HCT116 (cell line): ENCODE data around the gene SSH2. TPM values are rescaled to one million over a fixed set of nuclear protein-coding genes. Genes with fewer than 3 reads are reported as not detected.

ENCODE experiments used
- ATAC-seq: fragments of 200-7000 bp; cut with Tn5 transposase; 2 replicates; pipeline ENCODE4 v1.9.1; 2020; ENCODE audit warnings: mild to moderate bottlenecking, moderate library complexity
- BruUV-seq: library from RNA; stranded (reverse); fragments of 400-500 nt; replicated peaks from 2 replicates; lab custom pipeline; 2021; lab: Mats Ljungman, UMichigan
- CTCF ChIA-PET: fragments of 300-600 bp; sonication (Branson Sonifier 250); formaldehyde crosslinking; loops from one replicate; lab custom pipeline; 2021; ENCODE audit warnings: antibody characterized with exemption; lab: Charles Lee
- POLR2A ChIA-PET: fragments of 300-600, 350-600 bp; sonication (Branson Sonifier 250); formaldehyde crosslinking; loops from one replicate; lab custom pipeline; 2021; ENCODE audit warnings: antibody characterized with exemption; lab: Charles Lee
- RAD21 ChIA-PET, 2 experiments: fragments of 300-600 bp; sonication (Branson Sonifier 250); formaldehyde crosslinking; loops; one replicate each; lab custom pipeline; 2023; ENCODE audit warnings: low total read pairs in 2 of 2; ENCODE audit not compliant: uncharacterized antibody in 2 of 2, unreplicated experiment in 2 of 2, low non-redundant PET in 1 of 2; lab: Charles Lee
- DNase-seq: peaks from one replicate; pipeline ENCODE4 v3.0.0-alpha.2; 2010; ENCODE audit warnings: low read depth, low spot score
- H2AFZ ChIP-seq: fragments of 200-600 bp; shearing (Covaris generic), sonication (generic); 2 replicates; pipeline ENCODE4 v1.6.1; 2017; ENCODE audit warnings: low read depth, mixed run types, mixed read lengths, antibody characterized with exemption, low read length; ENCODE audit not compliant: poor library complexity, severe bottlenecking
- H3K27ac ChIP-seq: 2 replicates; pipeline ENCODE4 v1.5.1; 2012; ENCODE audit warnings: low read depth, low read length
- H3K27me3 ChIP-seq: fragments of 200-600 bp; sonication (generic); 2 replicates; pipeline ENCODE4 v1.6.1; 2016; ENCODE audit warnings: mixed run types, low read length, mixed read lengths; ENCODE audit not compliant: insufficient read depth
- H3K36me3 ChIP-seq, 2 experiments: fragments of 200-500 bp in 1 of 2; fragments of 200-600 bp in 1 of 2; sonication (Bioruptor generic) in 1 of 2; sonication (generic) in 1 of 2; 2 replicates each; pipeline versions ENCODE4 v1.5.1 to v1.6.1; 2014 to 2016; ENCODE audit warnings: low read length in 2 of 2, inconsistent platforms in 1 of 2, mixed read lengths in 1 of 2, mixed run types in 1 of 2; ENCODE audit not compliant: insufficient read depth in 2 of 2, control insufficient read depth in 1 of 2
- H3K4me1 ChIP-seq, 2 experiments: fragments of 200-600 bp in 1 of 2; sonication (generic) in 1 of 2; 2 replicates each; pipeline versions ENCODE4 v1.5.1 to v1.6.1; 2012 to 2017; ENCODE audit warnings: low read length in 2 of 2, inconsistent platforms in 1 of 2, mild to moderate bottlenecking in 1 of 2, mixed read lengths in 1 of 2, mixed run types in 1 of 2, moderate library complexity in 1 of 2; ENCODE audit not compliant: insufficient read depth in 2 of 2, control insufficient read depth in 1 of 2
- H3K4me2 ChIP-seq: fragments of 200-600 bp; sonication (generic); 2 replicates; pipeline ENCODE4 v1.6.1; 2017; ENCODE audit warnings: mixed run types, low read length, mixed read lengths
- H3K4me3 ChIP-seq, 2 experiments: fragments of 200-600 bp in 1 of 2; sonication (generic) in 1 of 2; replicated peaks in 1 of 2; 2 replicates each; pipeline ENCODE4 v1.5.1; 2011 to 2016; ENCODE audit warnings: low read length in 2 of 2, control low read depth in 1 of 2, low read depth in 1 of 2, mild to moderate bottlenecking in 1 of 2, mixed read lengths in 1 of 2, mixed run types in 1 of 2
- H3K79me2 ChIP-seq: fragments of 200-600 bp; sonication (generic); 2 replicates; pipeline ENCODE4 v1.6.1; 2017; ENCODE audit warnings: mild to moderate bottlenecking, mixed run types, low read length, moderate library complexity, mixed read lengths; ENCODE audit not compliant: insufficient read depth
- H3K9ac ChIP-seq: fragments of 200-600 bp; sonication (generic); 2 replicates; pipeline ENCODE4 v1.6.1; 2016; ENCODE audit warnings: low read length, mixed read lengths
- H3K9me2 ChIP-seq: fragments of 200-600 bp; sonication (generic), shearing (Covaris generic); 2 replicates; pipeline ENCODE4 v1.6.1; 2017; ENCODE audit warnings: mixed run types, mild to moderate bottlenecking, moderate library complexity; ENCODE audit not compliant: insufficient read depth
- H3K9me3 ChIP-seq, 2 experiments: fragments of 200-500 bp in 1 of 2; fragments of 200-600 bp in 1 of 2; sonication (Bioruptor generic) in 1 of 2; sonication (generic) in 1 of 2; 2 replicates each; pipeline ENCODE4 v1.6.1; 2014 to 2017; ENCODE audit warnings: low read length in 2 of 2, mixed read lengths in 2 of 2, inconsistent platforms in 1 of 2, low read depth in 1 of 2, mild to moderate bottlenecking in 1 of 2, mixed run types in 1 of 2, moderate library complexity in 1 of 2; ENCODE audit not compliant: control insufficient read depth in 1 of 2, insufficient read depth in 1 of 2
- H4K20me1 ChIP-seq: fragments of 200-600 bp; sonication (generic), shearing (Covaris generic); 2 replicates; pipeline ENCODE4 v1.6.1; 2017; ENCODE audit warnings: mixed run types, mild to moderate bottlenecking, moderate library complexity; ENCODE audit not compliant: insufficient read depth
- CEBPB ChIP-seq: IDR thresholded peaks from 2 replicates; pipeline ENCODE4 v1.6.1; 2012; ENCODE audit warnings: low read depth
- CTCF ChIP-seq, 3 experiments: fragments of 200-600 bp in 1 of 3; sonication (generic) in 1 of 3; IDR thresholded peaks in 2 of 3; conservative IDR thresholded peaks in 1 of 3; 2 replicates each; pipeline ENCODE4 v1.5.1; 2012 to 2017; ENCODE audit warnings: low read depth in 2 of 3, low read length in 2 of 3, antibody characterized with exemption in 1 of 3, borderline replicate concordance in 1 of 3, control low read depth in 1 of 3, mild to moderate bottlenecking in 1 of 3, mixed read lengths in 1 of 3, mixed run types in 1 of 3, moderate library complexity in 1 of 3; ENCODE audit not compliant: insufficient read depth in 1 of 3
- EGR1 ChIP-seq: IDR thresholded peaks from 2 replicates; pipeline ENCODE4 v1.6.1; 2012; ENCODE audit warnings: low read depth
- EZH2 ChIP-seq: fragments of 200-600 bp; sonication (generic); IDR thresholded peaks from 2 replicates; pipeline ENCODE4 v1.6.1; 2017; ENCODE audit warnings: antibody characterized with exemption, mixed run types
- JUND ChIP-seq: IDR thresholded peaks from 2 replicates; pipeline ENCODE4 v1.6.1; 2012
- RAD21 ChIP-seq: IDR thresholded peaks from 2 replicates; pipeline ENCODE4 v1.6.1; 2012; ENCODE audit warnings: low read depth, mild to moderate bottlenecking
- SP1 ChIP-seq: IDR thresholded peaks from 2 replicates; pipeline ENCODE4 v1.6.1; 2012; ENCODE audit warnings: low read depth
- TCF7L2 ChIP-seq: IDR thresholded peaks from 2 replicates; pipeline ENCODE4 v1.7.0; 2011; ENCODE audit warnings: borderline replicate concordance, inconsistent platforms; ENCODE audit not compliant: insufficient read depth, insufficient read length; ENCODE audit errors: extremely low read depth
- ZNF274 ChIP-seq: fragments of 200-500 bp; sonication (Bioruptor generic); IDR thresholded peaks from 2 replicates; pipeline ENCODE4 v1.6.1; 2014; ENCODE audit warnings: mild to moderate bottlenecking, low read depth, low read length, inconsistent platforms
- intact Hi-C: fragments of 100-400 bp; cut with micrococcal nuclease; formaldehyde crosslinking; loops from 2 replicates; pipeline ENCODE4 v1.10.0; 2022
- total RNA-seq: library from RNA; stranded (reverse); gene quantifications from one replicate; pipeline ENCODE4 v1.2.1, GENCODE V29; 2021; ENCODE audit not compliant: unreplicated experiment

Gene SSH2
- total RNA-seq, 1 experiment from 2014 or later, result 17.0 TPM

- intact Hi-C loops, result loop anchor here (1.0 kb wide), 2 partner anchors 140 to 199 kb away; no protein-coding TSS in a partner anchor
- H3K36me3 ChIP-seq, result no peaks in the 10 kb centered on the region
- H3K79me2 ChIP-seq, result no peaks in the 10 kb centered on the region
- H4K20me1 ChIP-seq, result no peaks in the 10 kb centered on the region
- TF ChIP-seq EZH2 (no peak), RAD21 (peak; percentile 77), CTCF (IDR thresholded peaks at IDR 0.05 in 2 of 3, conservative IDR thresholded peaks at IDR 0.05 in 1 of 3; ENCODE audit: borderline replicate concordance in 1 of 3, insufficient read depth in 1 of 3, low read depth in 2 of 3, low read length in 2 of 3) (peak; percentile 69 to 81 (median 71))
- RAD21 ChIA-PET, result interaction anchor here (0.7 to 2.0 kb wide), 3 partner anchors 140 to 151 kb away, joined by 3 to 18 read pairs (median 15); partner anchors contain the start of gene SSH2 (in 1 of the 2)
- peak; percentile 40 for DNase-seq
- H3K4me3 ChIP-seq, result no peak overlapping the region
- no peaks in the 10 kb centered on the region for H3K27me3 ChIP-seq
- no TSS peak for BruUV-seq
- CTCF ChIA-PET, result interaction anchor here (0.7 to 3.7 kb wide), 23 partner anchors 9 to 409 kb away, joined by 3 to 63 read pairs (median 5); no protein-coding TSS in a partner anchor
- no peak overlapping the region for H3K4me2 ChIP-seq
- no peak overlapping the region for H3K9ac ChIP-seq
- no peak overlapping the region for H3K27ac ChIP-seq
- H3K9me2 ChIP-seq, result no peaks in the 10 kb centered on the region
- no peaks in the 10 kb centered on the region for H3K9me3 ChIP-seq
- H3K4me1 ChIP-seq, result peaks cover 2% of the 10 kb centered on the region in 2 experiments
- no peak overlapping the region for H2AFZ ChIP-seq
- ATAC-seq, result peak; percentile 96
- POLR2A ChIA-PET, result interaction anchor here (0.6 kb wide), 1 partner anchor 51 kb away, joined by 3 read pairs; no protein-coding TSS in a partner anchor
These were observed 150.8 kb downstream of the SSH2 start for GRCh38 chr17:29778956-29779811.

GRCh38 chr17:29777663-29778062 is 152.4 kb downstream of the SSH2 start:
- Histone ChIP-seq H3K36me3 (no peaks in the 10 kb centered on the region), H3K27me3 (no peaks in the 10 kb centered on the region), H3K9ac (no peak overlapping the region), H2AFZ (no peak overlapping the region), H3K27ac (no peak overlapping the region), H3K4me2 (no peak overlapping the region), H3K9me3 (no peaks in the 10 kb centered on the region), H4K20me1 (no peaks in the 10 kb centered on the region), H3K4me1 (no peaks in the 10 kb centered on the region), H3K9me2 (no peaks in the 10 kb centered on the region; the same call in 1 of the 2 replicates), H3K4me3 (no peak overlapping the region), H3K79me2 (no peaks in the 10 kb centered on the region)
- ChIA-PET RAD21 (no interaction called here), CTCF (interaction anchor here (1.3 to 3.7 kb wide), 4 partner anchors 33 to 316 kb away, joined by 3 to 18 read pairs (median 12); no protein-coding TSS in a partner anchor), POLR2A (no interaction called here)
- intact Hi-C loops, result no loop called here
- ATAC-seq (no peak), DNase-seq (no peak)
- no peak for TF ChIP-seq ZNF274
- no peak for TF ChIP-seq EZH2
- TF ChIP-seq TCF7L2, result no peak
- TF ChIP-seq EGR1, result no peak
- no peak for TF ChIP-seq CTCF (IDR thresholded peaks at IDR 0.05 in 2 of 3, conservative IDR thresholded peaks at IDR 0.05 in 1 of 3; ENCODE audit: borderline replicate concordance in 1 of 3, insufficient read depth in 1 of 3, low read depth in 2 of 3, low read length in 2 of 3)
- no peak for TF ChIP-seq JUND
- TF ChIP-seq CEBPB, result no peak
- TF ChIP-seq SP1, result no peak
- BruUV-seq, result no TSS peak
